SK-N-SH (cell line): ENCODE data around the gene DNAL4. TPM values are rescaled to one million over a fixed set of nuclear protein-coding genes. Genes with fewer than 3 reads are reported as not detected.

Experiments used
- CTCF ChIA-PET: fragments of 300-600, 350-600 bp; formaldehyde crosslinking; extraction: SDS; loops from one replicate; lab custom pipeline; 2021; lab: Yijun Ruan, JAX
- POLR2A ChIA-PET: fragments of 350-600 bp; sonication (Branson Sonifier 250); formaldehyde crosslinking; extraction: SDS; loops from one replicate; lab custom pipeline; 2020; ENCODE audit warnings: antibody characterized with exemption, inconsistent platforms; lab: Yijun Ruan, JAX
- DNase-seq: peaks from one replicate; pipeline ENCODE4 v3.0.0; 2012
- H2AFZ ChIP-seq: fragments of 200-600 bp; sonication (generic); 2 replicates; pipeline ENCODE4 v1.8.1; 2016; ENCODE audit warnings: antibody characterized with exemption, mild to moderate bottlenecking, low read depth
- H3F3A ChIP-seq: fragments of 200-600 bp; sonication (generic); replicated peaks from 2 replicates; pipeline ENCODE3; 2016; ENCODE audit warnings: antibody characterized with exemption, mild to moderate bottlenecking; ENCODE audit not compliant: insufficient read depth
- H3K27ac ChIP-seq, 2 experiments: fragments of 200-500 bp in 1 of 2; fragments of 200-600 bp in 1 of 2; sonication (Bioruptor generic) in 1 of 2; sonication (generic), shearing (Covaris generic) in 1 of 2; 2 replicates each; pipeline versions ENCODE4 v1.5.1 to v1.6.1; 2014 to 2016; ENCODE audit warnings: low read depth in 2 of 2, inconsistent platforms in 1 of 2, low read length in 1 of 2, mild to moderate bottlenecking in 1 of 2, mixed read lengths in 1 of 2
- H3K27me3 ChIP-seq: fragments of 200-600 bp; sonication (generic), shearing (Covaris generic); 2 replicates; pipeline ENCODE4 v1.6.1; 2016; ENCODE audit warnings: mixed run types; ENCODE audit not compliant: insufficient read depth
- H3K36me3 ChIP-seq, 2 experiments: fragments of 200-500 bp in 1 of 2; fragments of 200-600 bp in 1 of 2; sonication (Bioruptor generic) in 1 of 2; sonication (generic) in 1 of 2; replicated peaks in 1 of 2; 2 replicates each; pipeline versions ENCODE3 to v1.5.1; 2014 to 2016; ENCODE audit warnings: low read length in 1 of 2, mild to moderate bottlenecking in 1 of 2; ENCODE audit not compliant: insufficient read depth in 2 of 2, control insufficient read depth in 1 of 2
- H3K4me1 ChIP-seq, 2 experiments: fragments of 200-500 bp in 1 of 2; fragments of 200-600 bp in 1 of 2; sonication (Bioruptor generic) in 1 of 2; sonication (generic), shearing (Covaris generic) in 1 of 2; 2 replicates each; pipeline versions ENCODE4 v1.5.1 to v1.6.1; 2014 to 2016; ENCODE audit warnings: low read depth in 1 of 2, low read length in 1 of 2, mixed run types in 1 of 2; ENCODE audit not compliant: insufficient read depth in 2 of 2, control insufficient read depth in 1 of 2
- H3K4me2 ChIP-seq: fragments of 200-600 bp; sonication (generic), shearing (Covaris generic); 2 replicates; pipeline ENCODE4 v1.6.1; 2017; ENCODE audit warnings: mixed run types
- H3K4me3 ChIP-seq, 2 experiments: fragments of 200-500 bp in 1 of 2; fragments of 200-600 bp in 1 of 2; sonication (Bioruptor generic) in 1 of 2; sonication (generic), shearing (Covaris generic) in 1 of 2; 2 replicates each; pipeline versions ENCODE4 v1.5.1 to v1.8.1; 2014 to 2016; ENCODE audit warnings: low read depth in 2 of 2, inconsistent platforms in 1 of 2, low read length in 1 of 2, mild to moderate bottlenecking in 1 of 2, mixed read lengths in 1 of 2, moderate library complexity in 1 of 2
- H3K79me2 ChIP-seq: fragments of 200-600 bp; sonication (generic); 2 replicates; pipeline ENCODE4 v1.8.1; 2017; ENCODE audit warnings: mild to moderate bottlenecking; ENCODE audit not compliant: insufficient read depth
- H3K9ac ChIP-seq: fragments of 200-600 bp; sonication (generic); 2 replicates; pipeline ENCODE4 v1.6.1; 2017; ENCODE audit warnings: mixed run types
- H3K9me2 ChIP-seq: fragments of 200-600 bp; sonication (generic); 2 replicates; pipeline ENCODE4 v1.6.1; 2017; ENCODE audit warnings: mixed run types
- H3K9me3 ChIP-seq: fragments of 200-600 bp; sonication (generic); 2 replicates; pipeline ENCODE4 v1.6.1; 2017; ENCODE audit warnings: mixed run types, mild to moderate bottlenecking, moderate library complexity
- H4K20me1 ChIP-seq: fragments of 200-600 bp; sonication (generic); 2 replicates; pipeline ENCODE4 v1.6.1; 2017; ENCODE audit warnings: mild to moderate bottlenecking, mixed run types; ENCODE audit not compliant: insufficient read depth
- CHD2 ChIP-seq: fragments of 150-350 bp; IDR thresholded peaks from 2 replicates; pipeline ENCODE4 v1.6.1; 2018; ENCODE audit warnings: low read length; ENCODE audit not compliant: partially characterized antibody
- EP300 ChIP-seq, 2 experiments: IDR thresholded peaks; 2 replicates each; pipeline versions ENCODE4 v1.4.0 to v1.6.1; 2012; ENCODE audit warnings: borderline replicate concordance in 1 of 2, low read depth in 1 of 2, low read length in 1 of 2
- EZH2phosphoT487 ChIP-seq: fragments of 200-600 bp; sonication (generic); IDR thresholded peaks from 2 replicates; pipeline ENCODE4 v1.6.1; 2017; ENCODE audit warnings: low read depth, mixed run types, mild to moderate bottlenecking, antibody characterized with exemption, moderate library complexity, borderline replicate concordance
- FOSL2 ChIP-seq: IDR thresholded peaks from 2 replicates; pipeline ENCODE4 v1.4.0; 2012; ENCODE audit warnings: low read depth, mild to moderate bottlenecking, moderate library complexity, borderline replicate concordance
- FOXM1 ChIP-seq: IDR thresholded peaks from 2 replicates; pipeline ENCODE4 v1.4.0; 2012; ENCODE audit warnings: low read depth, mild to moderate bottlenecking
- GABPA ChIP-seq: IDR thresholded peaks from 2 replicates; pipeline ENCODE4 v1.4.0; 2012; ENCODE audit warnings: low read depth, mild to moderate bottlenecking
- JUND ChIP-seq: IDR thresholded peaks from 2 replicates; pipeline ENCODE4 v1.4.0; 2012
- MEF2A ChIP-seq: IDR thresholded peaks from 2 replicates; pipeline ENCODE4 v1.4.0; 2012; ENCODE audit warnings: low read depth, borderline replicate concordance
- NFIC ChIP-seq: IDR thresholded peaks from 2 replicates; pipeline ENCODE4 v1.4.0; 2012; ENCODE audit warnings: borderline replicate concordance
- POLR2AphosphoS5 ChIP-seq: IDR thresholded peaks from 2 replicates; pipeline ENCODE4 v1.6.1; 2012; ENCODE audit warnings: low read depth, low read length
- RAD21 ChIP-seq: IDR thresholded peaks from 2 replicates; pipeline ENCODE4 v1.6.1; 2012; ENCODE audit warnings: mild to moderate bottlenecking, low read length
- RCOR1 ChIP-seq: fragments of 150-350 bp; IDR thresholded peaks from 2 replicates; pipeline ENCODE4 v1.6.1; 2017; ENCODE audit warnings: antibody characterized with exemption, low read length
- RXRA ChIP-seq: IDR thresholded peaks from 2 replicates; pipeline ENCODE4 v1.4.0; 2012; ENCODE audit warnings: low read depth, mild to moderate bottlenecking, borderline replicate concordance
- SIN3A ChIP-seq: IDR thresholded peaks from 2 replicates; pipeline ENCODE4 v1.6.1; 2012; ENCODE audit warnings: low read depth, mild to moderate bottlenecking, low read length, moderate library complexity, borderline replicate concordance
- TAF1 ChIP-seq: IDR thresholded peaks from 2 replicates; pipeline ENCODE4 v1.6.1; 2012; ENCODE audit warnings: low read depth, mild to moderate bottlenecking, low read length, moderate library complexity, borderline replicate concordance
- TCF12 ChIP-seq: IDR thresholded peaks from 2 replicates; pipeline ENCODE4 v1.4.0; 2012
- YY1 ChIP-seq: IDR thresholded peaks from 2 replicates; pipeline ENCODE4 v1.4.0; 2012; ENCODE audit warnings: low read depth, mild to moderate bottlenecking
- WGBS: methylation state at CpG from one replicate; pipeline ENCODE4 v1.1.6; 2017; ENCODE audit warnings: low lambda C conversion rate; 5-methylcytosine and 5-hydroxymethylcytosine counted together
- polyA plus RNA-seq, 3 experiments: library from polyadenylated mRNA; depleted of rRNA; stranded (reverse); fragments of >200 nt; gene quantifications; 2 replicates each; pipeline ENCODE4 v1.2.3, GENCODE V29; 2012
- TF ChIP-seq, protein P1 (sequence below): IDR thresholded peaks from 2 replicates; pipeline ENCODE4; 2012
- TF ChIP-seq, protein P2 (sequence below): IDR thresholded peaks from 2 replicates; pipeline ENCODE4 v1.4.0; 2012; ENCODE audit warnings: low read depth, borderline replicate concordance
- TF ChIP-seq, protein P3 (sequence below): IDR thresholded peaks from 2 replicates; pipeline ENCODE4 v1.4.0; 2012; ENCODE audit warnings: low read depth

The DNAL4 gene
- polyA plus RNA-seq, 1 of the 3 experiments (the other 2 are of a cell fraction) = 15.1 TPM

DNA sequence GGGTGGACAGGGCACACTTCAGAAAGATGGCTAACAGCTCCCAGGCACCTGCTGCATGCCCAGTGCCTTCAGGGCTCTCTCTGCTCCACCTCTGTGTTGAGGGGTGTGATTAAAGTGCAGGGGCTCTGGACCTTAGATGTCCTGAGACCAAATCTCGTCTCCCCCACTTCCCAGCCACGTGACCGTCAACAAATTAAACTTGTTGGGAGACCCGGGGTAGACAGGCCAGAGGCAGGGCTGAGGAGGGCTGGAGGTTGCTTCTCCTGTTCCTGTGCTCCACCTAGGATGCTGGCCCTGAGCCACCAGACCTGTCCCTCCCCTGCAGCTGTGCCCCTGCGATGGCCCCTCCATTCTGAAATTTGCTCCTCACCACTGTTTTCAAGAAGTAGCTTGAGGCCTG is 32.9 kb upstream of the DNAL4 start:
- Histone ChIP-seq H3K9me3 (no peaks in the 10 kb centered on the region), H3K4me1 (no peaks in the 10 kb centered on the region), H3K9me2 (no peaks in the 10 kb centered on the region), H3K27me3 (no peaks in the 10 kb centered on the region), H3K4me2 (no peak overlapping the region), H3K4me3 (no peak overlapping the region), H3K36me3 (no peaks in the 10 kb centered on the region), H3F3A (no peaks in the 10 kb centered on the region), H3K9ac (no peak overlapping the region), H2AFZ (no peak overlapping the region), H3K79me2 (no peaks in the 10 kb centered on the region), H3K27ac (no peak overlapping the region), H4K20me1 (no peaks in the 10 kb centered on the region)
- no peak for DNase-seq
- POLR2A ChIA-PET = no interaction called here
- CTCF ChIA-PET = interaction anchor here (1.4 kb wide), 1 partner anchor 43 kb away, joined by 3 read pairs; no protein-coding TSS in a partner anchor
- no peak for TF ChIP-seq EP300 (IDR thresholded peaks at IDR 0.05; ENCODE audit: borderline replicate concordance in 1 of 2, low read depth in 1 of 2, low read length in 1 of 2)
- no peak for TF ChIP-seq TAF1
- TF ChIP-seq FOSL2 = no peak
- no peak for TF ChIP-seq JUND
- no peak for TF ChIP-seq RAD21
- no peak for TF ChIP-seq RXRA
- TF ChIP-seq SIN3A = no peak
- TF ChIP-seq TCF12 = no peak
- TF ChIP-seq YY1 = no peak
- TF ChIP-seq, protein P1, sequence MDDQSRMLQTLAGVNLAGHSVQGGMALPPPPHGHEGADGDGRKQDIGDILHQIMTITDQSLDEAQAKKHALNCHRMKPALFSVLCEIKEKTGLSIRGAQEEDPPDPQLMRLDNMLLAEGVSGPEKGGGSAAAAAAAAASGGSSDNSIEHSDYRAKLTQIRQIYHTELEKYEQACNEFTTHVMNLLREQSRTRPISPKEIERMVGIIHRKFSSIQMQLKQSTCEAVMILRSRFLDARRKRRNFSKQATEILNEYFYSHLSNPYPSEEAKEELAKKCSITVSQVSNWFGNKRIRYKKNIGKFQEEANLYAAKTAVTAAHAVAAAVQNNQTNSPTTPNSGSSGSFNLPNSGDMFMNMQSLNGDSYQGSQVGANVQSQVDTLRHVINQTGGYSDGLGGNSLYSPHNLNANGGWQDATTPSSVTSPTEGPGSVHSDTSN = no peak
- no peak for TF ChIP-seq EZH2phosphoT487
- TF ChIP-seq FOXM1 = no peak
- TF ChIP-seq, protein P2, sequence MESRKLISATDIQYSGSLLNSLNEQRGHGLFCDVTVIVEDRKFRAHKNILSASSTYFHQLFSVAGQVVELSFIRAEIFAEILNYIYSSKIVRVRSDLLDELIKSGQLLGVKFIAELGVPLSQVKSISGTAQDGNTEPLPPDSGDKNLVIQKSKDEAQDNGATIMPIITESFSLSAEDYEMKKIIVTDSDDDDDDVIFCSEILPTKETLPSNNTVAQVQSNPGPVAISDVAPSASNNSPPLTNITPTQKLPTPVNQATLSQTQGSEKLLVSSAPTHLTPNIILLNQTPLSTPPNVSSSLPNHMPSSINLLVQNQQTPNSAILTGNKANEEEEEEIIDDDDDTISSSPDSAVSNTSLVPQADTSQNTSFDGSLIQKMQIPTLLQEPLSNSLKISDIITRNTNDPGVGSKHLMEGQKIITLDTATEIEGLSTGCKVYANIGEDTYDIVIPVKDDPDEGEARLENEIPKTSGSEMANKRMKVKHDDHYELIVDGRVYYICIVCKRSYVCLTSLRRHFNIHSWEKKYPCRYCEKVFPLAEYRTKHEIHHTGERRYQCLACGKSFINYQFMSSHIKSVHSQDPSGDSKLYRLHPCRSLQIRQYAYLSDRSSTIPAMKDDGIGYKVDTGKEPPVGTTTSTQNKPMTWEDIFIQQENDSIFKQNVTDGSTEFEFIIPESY = no peak
- TF ChIP-seq CHD2 = no peak
- TF ChIP-seq MEF2A = no peak
- TF ChIP-seq RCOR1 = no peak
- TF ChIP-seq GABPA = no peak
- WGBS = 90% methylated on average over 1 of the region's 5 CpGs

DNA sequence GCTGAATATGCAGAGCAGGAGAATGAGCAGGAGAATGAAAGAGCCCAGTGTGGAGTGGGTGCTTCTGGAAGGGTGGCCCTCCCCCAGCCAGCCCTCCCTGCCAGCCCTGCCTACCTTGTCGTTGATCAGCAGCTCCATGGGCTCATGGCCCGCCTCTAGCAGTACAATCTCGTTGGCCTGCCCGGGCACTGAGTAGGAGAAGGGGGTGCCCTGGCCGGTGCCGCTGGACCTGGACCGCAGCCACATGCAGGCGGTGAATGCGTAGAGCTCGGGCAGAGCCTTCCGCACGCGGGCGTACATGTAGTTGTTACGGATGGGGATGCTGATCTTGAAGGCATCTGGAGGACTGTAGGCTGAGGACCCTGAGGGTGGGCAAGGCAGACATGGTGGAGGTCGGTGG is 32.4 kb upstream of the DNAL4 start:
- Histone ChIP-seq H3K9ac (no peak overlapping the region), H3K27me3 (no peaks in the 10 kb centered on the region), H3K4me1 (no peaks in the 10 kb centered on the region), H2AFZ (no peak overlapping the region), H3K4me2 (no peak overlapping the region), H4K20me1 (no peaks in the 10 kb centered on the region), H3K36me3 (no peaks in the 10 kb centered on the region), H3K27ac (no peak overlapping the region), H3K4me3 (no peak overlapping the region), H3K9me3 (no peaks in the 10 kb centered on the region), H3K79me2 (no peaks in the 10 kb centered on the region), H3K9me2 (no peaks in the 10 kb centered on the region), H3F3A (no peaks in the 10 kb centered on the region)
- ChIA-PET POLR2A (no interaction called here), CTCF (no interaction called here)
- DNase-seq = no peak
- no CpG with 5 or more reads among the region's 16 CpGs for WGBS
- no peak for TF ChIP-seq GABPA
- TF ChIP-seq, protein P3, sequence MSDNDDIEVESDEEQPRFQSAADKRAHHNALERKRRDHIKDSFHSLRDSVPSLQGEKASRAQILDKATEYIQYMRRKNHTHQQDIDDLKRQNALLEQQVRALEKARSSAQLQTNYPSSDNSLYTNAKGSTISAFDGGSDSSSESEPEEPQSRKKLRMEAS = no peak
- no peak for TF ChIP-seq EP300 (IDR thresholded peaks at IDR 0.05; ENCODE audit: borderline replicate concordance in 1 of 2, low read depth in 1 of 2, low read length in 1 of 2)
- TF ChIP-seq POLR2AphosphoS5 = no peak
- no peak for TF ChIP-seq SIN3A
- TF ChIP-seq RCOR1 = no peak
- no peak for TF ChIP-seq NFIC
